HG03432 (cell line): ENCODE results near the gene PRRT1B.
"Not testable (repeated sequence)": the region's sequence is repeated elsewhere in the genome, so short reads cannot be mapped to it uniquely, and the experiment has no call there.

Experiments
- ATAC-seq: cut with Tn5 transposase; IDR thresholded peaks from one replicate; pipeline ENCODE4 v1.9.1; 2021; ENCODE audit warnings: mild to moderate bottlenecking, moderate library complexity; ENCODE audit not compliant: unreplicated experiment

PRRT1B gene

GRCh38 chr9:131545003-131545785, at the start of gene PRRT1B:
Gene PRRT1B (plus strand): TSS chr9:131545523. CDS start chr9:131545616, 93 bp downstream.
- ATAC-seq, result no peak

GRCh38 chr9:131495785-131496184, 49.5 kb upstream of the PRRT1B start:
- ATAC-seq, result no peak

- no peak for ATAC-seq
Observed at GRCh38 chr9:131496844-131497405, 48.4 kb upstream of the PRRT1B start.

- no peak for ATAC-seq
Observed at GRCh38 chr9:131499254-131499767, 46.0 kb upstream of the PRRT1B start.

- no peak for ATAC-seq
Observed at GRCh38 chr9:131500377-131500776, 44.9 kb upstream of the PRRT1B start.

GRCh38 chr9:131500939-131501541, 44.3 kb upstream of the PRRT1B start:
- no peak for ATAC-seq

GRCh38 chr9:131502781-131503625, 42.3 kb upstream of the PRRT1B start, which contains the start of gene POMT1:
Gene POMT1 (plus strand): TSS chr9:131502918. CDS start chr9:131504219, 1,301 bp downstream.
- ATAC-seq, result peak; percentile 89

GRCh38 chr9:131503626-131504465, 41.5 kb upstream of the PRRT1B start:
- ATAC-seq, result no peak

- no peak for ATAC-seq
Observed at GRCh38 chr9:131505012-131505411, 40.3 kb upstream of the PRRT1B start.

- ATAC-seq, result no peak
Observed at GRCh38 chr9:131511416-131511815, 33.9 kb upstream of the PRRT1B start.

GRCh38 chr9:131511880-131512279, 33.4 kb upstream of the PRRT1B start:
- no peak for ATAC-seq

GRCh38 chr9:131513177-131513576, 32.1 kb upstream of the PRRT1B start:
- ATAC-seq, result no peak

GRCh38 chr9:131515559-131516031, 29.7 kb upstream of the PRRT1B start:
- not testable (repeated sequence) for ATAC-seq

- ATAC-seq, result no peak
Observed at GRCh38 chr9:131516100-131516499, 29.2 kb upstream of the PRRT1B start.

GRCh38 chr9:131516930-131517329, 28.4 kb upstream of the PRRT1B start:
- no peak for ATAC-seq

- ATAC-seq, result no peak
Observed at GRCh38 chr9:131517761-131518190, 27.5 kb upstream of the PRRT1B start.

- no peak for ATAC-seq
Observed at GRCh38 chr9:131518553-131518952, 26.8 kb upstream of the PRRT1B start.

GRCh38 chr9:131520503-131520902, 24.8 kb upstream of the PRRT1B start:
- ATAC-seq, result no peak

- no peak for ATAC-seq
Observed at GRCh38 chr9:131521203-131521602, 24.1 kb upstream of the PRRT1B start.

GRCh38 chr9:131521822-131522221, 23.5 kb upstream of the PRRT1B start:
- no peak for ATAC-seq
